ENCODE results near the gene CD320. TPM values are rescaled to one million over a fixed set of nuclear protein-coding genes. Genes with fewer than 3 reads are reported as not detected.

The CD320 gene
- total and polyA plus RNA-seq, 2 of the 8 experiments (the other 6 are each of a cell fraction or from before 2014, with no cell fraction given) = 80.4 to 157 TPM

DNA sequence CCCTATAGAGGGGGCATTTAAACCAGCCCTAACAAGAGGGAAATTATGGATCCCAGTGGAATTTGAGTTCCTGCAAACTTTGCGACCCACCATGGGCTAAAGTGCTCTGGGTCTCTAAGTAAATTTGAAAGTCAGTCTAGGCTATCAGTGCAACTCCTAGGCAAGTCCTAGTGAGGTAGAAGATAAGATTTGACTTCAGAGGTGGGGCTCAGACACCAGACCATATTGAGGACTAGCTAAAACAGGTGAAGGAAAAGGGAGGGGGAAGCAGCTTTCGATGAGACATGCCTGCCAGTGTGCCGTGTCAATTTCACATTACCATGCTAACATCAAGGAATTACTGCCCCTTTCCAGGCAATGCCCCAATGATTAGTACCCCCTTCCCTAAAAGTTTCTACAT, 38.4 kb downstream of the CD320 start:
- no peak overlapping the region for H4K91ac ChIP-seq (replicated peaks; ENCODE audit: insufficient read length, low read length)
- H3K14ac ChIP-seq (ENCODE audit: insufficient read length) = no peak overlapping the region
- H2BK120ac ChIP-seq (replicated peaks; ENCODE audit: low read depth, low read length) = no peak overlapping the region
- no peak overlapping the region for H2BK12ac ChIP-seq (ENCODE audit: low read depth, low read length)
- H3K23me2 ChIP-seq (ENCODE audit: low read depth, low read length) = no peaks in the 10 kb centered on the region
- H4K20me1 ChIP-seq (replicated peaks in 1 of 2; ENCODE audit: control insufficient read depth in 1 of 2, insufficient read depth in 2 of 2, low read length in 2 of 2) = no peaks in the 10 kb centered on the region
- POLR2A ChIA-PET (ENCODE audit: partially characterized antibody) = interaction anchor here (0.7 to 1.0 kb wide), 2 partner anchors 51 to 52 kb away, joined by 3 read pairs; partner anchors contain the start of genes NDUFA7 and RPS28
- H3K9me3 ChIP-seq (ENCODE audit: insufficient read depth in 2 of 2, low read depth in 1 of 2, low read length in 1 of 2) = no peaks in the 10 kb centered on the region
- no peak overlapping the region for H3K23ac ChIP-seq (ENCODE audit: insufficient read length)
- H4K5ac ChIP-seq (ENCODE audit: insufficient read length, low read depth, low read length) = no peak overlapping the region
- no peak overlapping the region for H3K27ac ChIP-seq (ENCODE audit: low read depth, low read length)
- WGBS, 2 experiments (ENCODE audit: extremely low coverage in 1 of 2, insufficient coverage in 1 of 2, insufficient read length in 1 of 2, insufficient replicate concordance in 2 of 2, low coverage in 1 of 2, low lambda C conversion rate in 2 of 2, missing lambda C conversion rate in 1 of 2) = 92% methylated on average over 3 of the region's 3 CpGs; no CpG with 5 or more reads in 1 of the 2 experiments
- no peak for FAIRE-seq
- H3K4me2 ChIP-seq (ENCODE audit: insufficient read depth in 1 of 2, low read depth in 2 of 2, low read length in 2 of 2) = no peak overlapping the region
- H3K79me1 ChIP-seq (ENCODE audit: low read depth, low read length) = no peaks in the 10 kb centered on the region
- H2AK5ac ChIP-seq (ENCODE audit: low read depth, low read length) = no peak overlapping the region
- no peaks in the 10 kb centered on the region for H3K36me3 ChIP-seq (ENCODE audit: control insufficient read depth in 2 of 4, insufficient read depth in 4 of 4, low read length in 3 of 4)
- no peak overlapping the region for H3K18ac ChIP-seq (ENCODE audit: extremely low read depth, low read length)
- TF ChIP-seq BCL11A (IDR thresholded peaks at IDR 0.05; ENCODE audit: low read depth in 2 of 2, low read length in 2 of 2) (no peak), BACH1 (IDR thresholded peaks at IDR 0.05; ENCODE audit: low read length) (no peak), SP2 (IDR thresholded peaks at IDR 0.05; ENCODE audit: low read length) (no peak)
- TF ChIP-seq, protein P1, sequence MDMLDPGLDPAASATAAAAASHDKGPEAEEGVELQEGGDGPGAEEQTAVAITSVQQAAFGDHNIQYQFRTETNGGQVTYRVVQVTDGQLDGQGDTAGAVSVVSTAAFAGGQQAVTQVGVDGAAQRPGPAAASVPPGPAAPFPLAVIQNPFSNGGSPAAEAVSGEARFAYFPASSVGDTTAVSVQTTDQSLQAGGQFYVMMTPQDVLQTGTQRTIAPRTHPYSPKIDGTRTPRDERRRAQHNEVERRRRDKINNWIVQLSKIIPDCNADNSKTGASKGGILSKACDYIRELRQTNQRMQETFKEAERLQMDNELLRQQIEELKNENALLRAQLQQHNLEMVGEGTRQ (IDR thresholded peaks at IDR 0.05; ENCODE audit: low read length) = no peak
- H4K8ac ChIP-seq (ENCODE audit: extremely low read depth, insufficient read depth, low read length) = no peak overlapping the region
- CTCF ChIA-PET (ENCODE audit: partially characterized antibody) = interaction anchor here (0.5 to 2.0 kb wide), 15 partner anchors 18 to 255 kb away, joined by 3 to 7 read pairs (median 3); no protein-coding TSS in a partner anchor
- H3K4me1 ChIP-seq (replicated peaks in 1 of 4; ENCODE audit: control insufficient read depth in 3 of 4, insufficient read depth in 4 of 4, low read length in 3 of 4) = no peaks in the 10 kb centered on the region; a peak in 1 of 7 replicates
- DNase-seq (ENCODE audit: low read depth in 1 of 2, low spot score in 2 of 2) = no peak
- no peak overlapping the region for H2BK20ac ChIP-seq (ENCODE audit: low read length)
- H3K4me3 ChIP-seq (ENCODE audit: extremely low read depth in 1 of 4, insufficient read depth in 2 of 4, low read depth in 3 of 4, low read length in 4 of 4) = no peak overlapping the region
- no peaks in the 10 kb centered on the region for H3K27me3 ChIP-seq (replicated peaks in 1 of 4; ENCODE audit: control insufficient read depth in 3 of 4, extremely low read depth in 1 of 4, insufficient read depth in 3 of 4, low read length in 3 of 4)
- no peak overlapping the region for H3K9ac ChIP-seq (replicated peaks in 1 of 4; ENCODE audit: extremely low read depth in 1 of 4, low read depth in 3 of 4, low read length in 3 of 4)
- H2AFZ ChIP-seq (ENCODE audit: low read length) = no peak overlapping the region
- no peak overlapping the region for H2BK15ac ChIP-seq (ENCODE audit: low read length)
- no peak overlapping the region for H2BK5ac ChIP-seq (ENCODE audit: low read depth, low read length)
- H3K56ac ChIP-seq (replicated peaks; ENCODE audit: insufficient read length, low read depth, low read length) = no peak overlapping the region
- no peak overlapping the region for H3K4ac ChIP-seq (replicated peaks; ENCODE audit: insufficient read length, low read depth, low read length)
- H3K79me2 ChIP-seq (ENCODE audit: control insufficient read depth in 1 of 2, insufficient read depth in 2 of 2, low read length in 2 of 2) = no peaks in the 10 kb centered on the region

All from H1 (cell line).